Measurements from ENCODE around the gene CPA2. TPM values are rescaled to one million over a fixed set of nuclear protein-coding genes. Genes with fewer than 3 reads are reported as not detected.
A peak's percentile ranks its signal among the peaks of the same experiment; 100 is the strongest.

Gene CPA2
- total RNA-seq, 1 experiment from 2014 or later: 0.90 TPM

- TF ChIP-seq MAX (CRISPR knock-in tag; IDR thresholded peaks at IDR 0.05) (no peak), ZNF416 (CRISPR knock-in tag; IDR thresholded peaks at IDR 0.05) (no peak), CDX4 (CRISPR knock-in tag; IDR thresholded peaks at IDR 0.05; ENCODE audit: borderline replicate concordance) (no peak), ATF1 (CRISPR knock-in tag; IDR thresholded peaks at IDR 0.05) (no peak), NFE2L1 (CRISPR knock-in tag; IDR thresholded peaks at IDR 0.05) (no peak), ATF3 (CRISPR knock-in tag; conservative IDR thresholded peaks at IDR 0.05) (no peak), ERG (CRISPR knock-in tag; IDR thresholded peaks at IDR 0.05) (no peak), USF2 (CRISPR knock-in tag; IDR thresholded peaks at IDR 0.05) (no peak), KAT7 (CRISPR knock-in tag; IDR thresholded peaks at IDR 0.05; ENCODE audit: borderline replicate concordance) (no peak)
- Mint-ChIP-seq H3K36me3 (no peaks in the 10 kb centered on the region), H3K4me3 (peak overlapping the region; percentile 39; the same call in 1 of the 2 replicates), H3K27me3 (ENCODE audit: low read depth) (peaks cover 10% of the 10 kb centered on the region), H3K4me1 (peaks cover 60% of the 10 kb centered on the region), H3K27ac (peak overlapping the region; percentile 69), H3K9me3 (peaks cover 8% of the 10 kb centered on the region; the same call in 1 of the 2 replicates)
- peak; percentile 43 for ATAC-seq
- ChIA-PET CTCF (interaction anchor here (1.0 to 1.8 kb wide), 2 partner anchors 19 to 167 kb away, joined by 3 read pairs; no protein-coding TSS in a partner anchor), POLR2A (no interaction called here)
- DNase-seq (ENCODE audit: low spot score): peak; percentile 44
These were observed 8.4 kb downstream of the CPA2 start for GRCh38 chr7:130274983-130275591.

GRCh38 chr7:130275826-130276297 is 9.2 kb downstream of the CPA2 start:
- Mint-ChIP-seq H3K27ac (peak overlapping the region; percentile 46; the same call in 1 of the 2 replicates), H3K36me3 (no peaks in the 10 kb centered on the region), H3K4me1 (peaks cover 61% of the 10 kb centered on the region), H3K9me3 (peaks cover 8% of the 10 kb centered on the region; the same call in 1 of the 2 replicates), H3K27me3 (ENCODE audit: low read depth) (peaks cover 10% of the 10 kb centered on the region), H3K4me3 (no peak overlapping the region)
- ChIA-PET CTCF (interaction anchor here (1.8 kb wide), 1 partner anchor 20 kb away, joined by 3 read pairs; no protein-coding TSS in a partner anchor), POLR2A (no interaction called here)
- TF ChIP-seq TCF7 (CRISPR knock-in tag; IDR thresholded peaks at IDR 0.05; ENCODE audit: low read depth): no peak
- TF ChIP-seq RELA (CRISPR knock-in tag; IDR thresholded peaks at IDR 0.05; ENCODE audit: borderline replicate concordance): no peak
- DNase-seq (ENCODE audit: low spot score): no peak
- ATAC-seq: no peak

- CTCF ChIA-PET: interaction anchor here (0.8 to 1.6 kb wide), 11 partner anchors 13 to 215 kb away, joined by 3 to 8 read pairs (median 4); partner anchors contain the start of genes CPA4 and MEST
- Mint-ChIP-seq H3K4me1 (peaks cover 55% of the 10 kb centered on the region), H3K27ac (no peak overlapping the region), H3K27me3 (ENCODE audit: low read depth) (peaks cover 10% of the 10 kb centered on the region), H3K9me3 (no peaks in the 10 kb centered on the region), H3K4me3 (no peak overlapping the region), H3K36me3 (no peaks in the 10 kb centered on the region)
- no peak for DNase-seq (ENCODE audit: low spot score)
- ATAC-seq: no peak
- POLR2A ChIA-PET: no interaction called here
- no peak for TF ChIP-seq IRF2 (CRISPR knock-in tag; IDR thresholded peaks at IDR 0.05; ENCODE audit: borderline replicate concordance, low read depth)
- TF ChIP-seq ZNF232 (CRISPR knock-in tag; IDR thresholded peaks at IDR 0.05): no peak
- TF ChIP-seq MXD4 (CRISPR knock-in tag; IDR thresholded peaks at IDR 0.05; ENCODE audit: borderline replicate concordance): no peak
- no peak for TF ChIP-seq SMAD4 (CRISPR knock-in tag; IDR thresholded peaks at IDR 0.05)
- TF ChIP-seq SOX15 (CRISPR knock-in tag; IDR thresholded peaks at IDR 0.05): no peak
- TF ChIP-seq ZMAT4 (CRISPR knock-in tag; IDR thresholded peaks at IDR 0.05): no peak
- no peak for TF ChIP-seq ZNF263 (CRISPR knock-in tag; IDR thresholded peaks at IDR 0.05; ENCODE audit: low read depth)
- no peak for TF ChIP-seq JAZF1 (CRISPR knock-in tag; IDR thresholded peaks at IDR 0.05)
- no peak for TF ChIP-seq NFYB (CRISPR knock-in tag; conservative IDR thresholded peaks at IDR 0.05; ENCODE audit: low read depth)
- TF ChIP-seq USF1 (CRISPR knock-in tag; IDR thresholded peaks at IDR 0.05): no peak
These were observed 10.4 kb downstream of the CPA2 start for GRCh38 chr7:130276796-130277762.
